ENCODE results near the gene SERGEF.

Gene SERGEF

DNA sequence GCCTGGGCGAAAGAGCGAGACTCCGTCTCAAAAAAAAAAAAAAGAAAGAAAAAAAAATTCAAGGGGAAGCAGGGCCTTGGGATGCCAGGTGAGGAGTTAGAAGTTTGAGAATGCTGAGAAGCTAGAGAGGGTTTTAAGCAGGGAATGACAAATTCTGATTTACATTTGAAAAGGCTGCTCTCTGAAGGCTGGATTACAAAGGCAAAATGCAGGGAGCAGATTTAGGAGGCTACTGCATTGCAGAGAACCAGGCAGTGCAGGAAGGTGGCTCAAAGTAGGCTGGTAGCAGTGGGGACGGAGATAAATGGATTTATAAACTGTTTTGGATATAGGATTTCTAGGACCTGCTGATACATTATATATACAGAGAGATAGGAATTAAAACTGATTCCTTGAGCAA is 211.7 kb downstream of the SERGEF start:
- H3K36me3 ChIP-seq, result no peaks in the 10 kb centered on the region
- H3K4me3 ChIP-seq (ENCODE audit: low read depth in 1 of 2, low read length in 1 of 2), result no peak overlapping the region
- TF ChIP-seq, protein P1, sequence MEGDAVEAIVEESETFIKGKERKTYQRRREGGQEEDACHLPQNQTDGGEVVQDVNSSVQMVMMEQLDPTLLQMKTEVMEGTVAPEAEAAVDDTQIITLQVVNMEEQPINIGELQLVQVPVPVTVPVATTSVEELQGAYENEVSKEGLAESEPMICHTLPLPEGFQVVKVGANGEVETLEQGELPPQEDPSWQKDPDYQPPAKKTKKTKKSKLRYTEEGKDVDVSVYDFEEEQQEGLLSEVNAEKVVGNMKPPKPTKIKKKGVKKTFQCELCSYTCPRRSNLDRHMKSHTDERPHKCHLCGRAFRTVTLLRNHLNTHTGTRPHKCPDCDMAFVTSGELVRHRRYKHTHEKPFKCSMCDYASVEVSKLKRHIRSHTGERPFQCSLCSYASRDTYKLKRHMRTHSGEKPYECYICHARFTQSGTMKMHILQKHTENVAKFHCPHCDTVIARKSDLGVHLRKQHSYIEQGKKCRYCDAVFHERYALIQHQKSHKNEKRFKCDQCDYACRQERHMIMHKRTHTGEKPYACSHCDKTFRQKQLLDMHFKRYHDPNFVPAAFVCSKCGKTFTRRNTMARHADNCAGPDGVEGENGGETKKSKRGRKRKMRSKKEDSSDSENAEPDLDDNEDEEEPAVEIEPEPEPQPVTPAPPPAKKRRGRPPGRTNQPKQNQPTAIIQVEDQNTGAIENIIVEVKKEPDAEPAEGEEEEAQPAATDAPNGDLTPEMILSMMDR (IDR thresholded peaks at IDR 0.05), result no peak
- H3K4me1 ChIP-seq (ENCODE audit: control insufficient read depth in 1 of 2, insufficient read depth in 1 of 2, low read depth in 1 of 2, low read length in 1 of 2), result no peaks in the 10 kb centered on the region
- no peaks in the 10 kb centered on the region for H3K9me3 ChIP-seq
- no peaks in the 10 kb centered on the region for H3K27me3 ChIP-seq
- no peak overlapping the region for H3K27ac ChIP-seq

DNA sequence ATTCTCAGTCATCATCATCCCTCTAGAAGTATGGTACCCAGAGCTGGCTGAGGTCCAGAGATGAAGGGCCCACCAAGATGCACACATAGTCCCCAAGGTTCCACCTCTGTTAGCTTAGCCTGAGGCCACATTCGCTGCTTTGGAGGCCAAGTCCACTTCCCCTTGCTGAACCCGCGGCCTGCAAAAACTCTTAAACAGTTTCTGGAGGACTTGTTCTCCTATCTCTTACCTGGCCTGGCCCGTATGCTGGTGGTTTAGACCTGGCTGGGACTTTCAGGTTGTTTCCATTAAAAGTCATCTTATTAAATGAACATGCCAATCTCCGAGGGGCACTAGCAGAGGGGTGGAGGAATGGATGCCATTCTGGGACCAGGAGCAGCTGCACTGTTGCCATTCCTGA is 213.7 kb downstream of the SERGEF start:
- no peaks in the 10 kb centered on the region for H3K27me3 ChIP-seq
- no peaks in the 10 kb centered on the region for H3K4me1 ChIP-seq (ENCODE audit: control insufficient read depth in 1 of 2, insufficient read depth in 1 of 2, low read depth in 1 of 2, low read length in 1 of 2)
- no peaks in the 10 kb centered on the region for H3K36me3 ChIP-seq
- H3K27ac ChIP-seq, result no peak overlapping the region
- TF ChIP-seq, protein P1 (IDR thresholded peaks at IDR 0.05), result no peak
- H3K9me3 ChIP-seq, result no peaks in the 10 kb centered on the region
- no peak overlapping the region for H3K4me3 ChIP-seq (ENCODE audit: low read depth in 1 of 2, low read length in 1 of 2)

DNA sequence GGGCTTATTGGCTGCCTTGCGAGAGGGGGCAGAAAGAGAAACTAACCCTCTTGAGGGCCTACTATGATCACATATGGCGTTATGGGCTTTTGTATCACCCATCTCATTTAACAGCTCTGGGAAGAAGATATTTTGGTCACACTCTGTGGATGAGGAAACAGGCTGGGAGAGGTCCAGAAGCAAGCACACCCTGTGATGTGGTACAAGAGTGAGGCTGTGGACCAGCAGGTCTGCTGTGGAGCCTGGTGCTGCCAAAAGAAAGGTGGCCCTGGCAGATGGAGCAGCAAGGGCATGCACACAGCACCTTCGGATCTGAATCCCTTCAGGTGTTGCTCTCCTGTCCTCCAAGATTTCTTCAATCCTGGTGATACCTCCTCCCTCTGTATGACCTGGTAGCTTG is 214.1 kb downstream of the SERGEF start:
- Histone ChIP-seq H3K9me3 (no peaks in the 10 kb centered on the region), H3K27ac (no peak overlapping the region), H3K27me3 (no peaks in the 10 kb centered on the region), H3K36me3 (no peaks in the 10 kb centered on the region), H3K4me3 (ENCODE audit: low read depth in 1 of 2, low read length in 1 of 2) (no peak overlapping the region), H3K4me1 (ENCODE audit: control insufficient read depth in 1 of 2, insufficient read depth in 1 of 2, low read depth in 1 of 2, low read length in 1 of 2) (no peaks in the 10 kb centered on the region)
- TF ChIP-seq, protein P1 (IDR thresholded peaks at IDR 0.05), result no peak

DNA sequence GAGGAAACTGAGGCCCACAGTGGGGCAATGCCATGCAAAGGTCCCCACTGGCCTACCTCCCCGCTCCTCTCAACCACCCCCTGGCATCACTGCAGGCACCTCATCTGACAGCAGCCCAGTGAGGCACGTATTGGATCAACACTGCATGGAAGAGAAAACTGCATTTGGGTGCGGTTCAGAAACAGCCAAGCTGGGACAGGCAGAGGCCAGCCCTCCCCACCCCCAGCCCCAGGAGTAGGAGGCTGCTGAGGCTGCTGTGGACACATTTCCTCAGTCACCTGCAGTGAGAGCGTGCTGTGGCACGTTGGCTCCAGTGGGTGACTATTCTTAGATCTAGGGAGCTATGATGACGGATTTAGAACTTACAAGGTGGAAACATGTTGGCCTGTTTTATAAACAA is 214.6 kb downstream of the SERGEF start:
- TF ChIP-seq, protein P1 (IDR thresholded peaks at IDR 0.05), result no peak
- no peaks in the 10 kb centered on the region for H3K27me3 ChIP-seq
- H3K27ac ChIP-seq, result no peak overlapping the region
- H3K9me3 ChIP-seq, result no peaks in the 10 kb centered on the region
- no peaks in the 10 kb centered on the region for H3K36me3 ChIP-seq
- no peak overlapping the region for H3K4me3 ChIP-seq (ENCODE audit: low read depth in 1 of 2, low read length in 1 of 2)
- no peaks in the 10 kb centered on the region for H3K4me1 ChIP-seq (ENCODE audit: control insufficient read depth in 1 of 2, insufficient read depth in 1 of 2, low read depth in 1 of 2, low read length in 1 of 2)

DNA sequence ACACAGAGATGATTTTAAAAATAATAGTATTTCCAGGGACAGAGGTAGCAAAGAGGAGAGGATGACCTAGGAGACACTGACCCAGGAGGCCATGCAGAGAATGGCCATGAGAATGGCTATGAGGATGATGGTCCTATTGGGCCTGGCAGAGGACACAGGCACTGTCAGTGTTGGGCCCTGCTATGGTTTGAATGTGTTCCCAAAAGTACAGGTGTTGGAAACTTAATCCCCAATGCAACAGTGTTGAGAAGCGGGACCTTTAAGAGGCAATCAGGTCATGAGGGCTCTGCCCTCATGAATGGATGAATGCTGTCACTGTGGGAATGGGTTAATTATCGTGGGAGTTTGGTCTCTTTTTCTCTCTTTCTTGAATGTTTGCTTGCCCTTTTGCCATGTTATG is 216.7 kb downstream of the SERGEF start:
- TF ChIP-seq, protein P1 (IDR thresholded peaks at IDR 0.05), result no peak

DNA sequence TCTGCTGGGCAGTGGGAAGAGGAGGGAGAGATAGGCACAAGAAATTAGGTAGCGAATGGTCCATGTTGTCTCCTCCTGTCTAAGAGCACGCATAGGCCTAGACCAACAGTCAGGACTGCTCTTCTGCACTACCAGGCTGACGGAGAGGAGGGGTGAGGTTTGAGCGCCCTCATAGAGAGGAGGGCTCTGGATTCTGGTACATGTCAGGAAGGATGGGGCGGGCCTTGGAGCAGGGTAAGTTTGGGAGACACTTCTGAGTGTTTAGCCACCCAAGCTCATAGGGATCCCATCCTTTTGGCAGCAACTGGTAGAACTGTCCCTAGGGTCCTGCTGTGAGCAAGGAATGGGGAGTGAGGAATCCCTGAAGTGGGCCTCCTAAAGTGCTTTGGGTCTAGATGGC is 217.9 kb downstream of the SERGEF start:
- no peaks in the 10 kb centered on the region for H3K27me3 ChIP-seq
- no peak overlapping the region for H3K27ac ChIP-seq
- H3K4me3 ChIP-seq (ENCODE audit: low read depth in 1 of 2, low read length in 1 of 2), result no peak overlapping the region
- H3K36me3 ChIP-seq, result no peaks in the 10 kb centered on the region
- no peaks in the 10 kb centered on the region for H3K9me3 ChIP-seq
- TF ChIP-seq, protein P1 (IDR thresholded peaks at IDR 0.05), result no peak
- H3K4me1 ChIP-seq (ENCODE audit: control insufficient read depth in 1 of 2, insufficient read depth in 1 of 2, low read depth in 1 of 2, low read length in 1 of 2), result no peaks in the 10 kb centered on the region

More for the DNA sequence above, 216.7 kb downstream of the SERGEF start:
- H3K4me1 ChIP-seq (ENCODE audit: control insufficient read depth in 1 of 2, insufficient read depth in 1 of 2, low read depth in 1 of 2, low read length in 1 of 2), result no peaks in the 10 kb centered on the region
- H3K27ac ChIP-seq, result no peak overlapping the region
- H3K27me3 ChIP-seq, result no peaks in the 10 kb centered on the region
- no peaks in the 10 kb centered on the region for H3K36me3 ChIP-seq
- no peak overlapping the region for H3K4me3 ChIP-seq (ENCODE audit: low read depth in 1 of 2, low read length in 1 of 2)
- no peaks in the 10 kb centered on the region for H3K9me3 ChIP-seq
